Rectal smooth muscle tissue (tissue), 1 donor: Measurements from ENCODE around the gene GRIP2.

Experiments
- H3K27ac ChIP-seq: one replicate; pipeline ENCODE4 v1.7.0; 2013; ENCODE audit warnings: low read depth, low read length, inconsistent platforms
- H3K27me3 ChIP-seq: one replicate; pipeline ENCODE4 v1.7.0; 2013; ENCODE audit warnings: low read length; ENCODE audit not compliant: control insufficient read depth, insufficient read depth
- H3K36me3 ChIP-seq: one replicate; pipeline ENCODE4 v1.7.0; 2013; ENCODE audit warnings: low read length; ENCODE audit not compliant: control insufficient read depth, insufficient read depth
- H3K4me1 ChIP-seq: one replicate; pipeline ENCODE4 v1.7.0; 2013; ENCODE audit warnings: low read length; ENCODE audit not compliant: control insufficient read depth, insufficient read depth
- H3K4me3 ChIP-seq: one replicate; pipeline ENCODE4 v1.7.0; 2013; ENCODE audit warnings: low read length
- H3K9ac ChIP-seq: one replicate; pipeline ENCODE4 v1.7.0; 2013; ENCODE audit warnings: low read length

Gene GRIP2

DNA sequence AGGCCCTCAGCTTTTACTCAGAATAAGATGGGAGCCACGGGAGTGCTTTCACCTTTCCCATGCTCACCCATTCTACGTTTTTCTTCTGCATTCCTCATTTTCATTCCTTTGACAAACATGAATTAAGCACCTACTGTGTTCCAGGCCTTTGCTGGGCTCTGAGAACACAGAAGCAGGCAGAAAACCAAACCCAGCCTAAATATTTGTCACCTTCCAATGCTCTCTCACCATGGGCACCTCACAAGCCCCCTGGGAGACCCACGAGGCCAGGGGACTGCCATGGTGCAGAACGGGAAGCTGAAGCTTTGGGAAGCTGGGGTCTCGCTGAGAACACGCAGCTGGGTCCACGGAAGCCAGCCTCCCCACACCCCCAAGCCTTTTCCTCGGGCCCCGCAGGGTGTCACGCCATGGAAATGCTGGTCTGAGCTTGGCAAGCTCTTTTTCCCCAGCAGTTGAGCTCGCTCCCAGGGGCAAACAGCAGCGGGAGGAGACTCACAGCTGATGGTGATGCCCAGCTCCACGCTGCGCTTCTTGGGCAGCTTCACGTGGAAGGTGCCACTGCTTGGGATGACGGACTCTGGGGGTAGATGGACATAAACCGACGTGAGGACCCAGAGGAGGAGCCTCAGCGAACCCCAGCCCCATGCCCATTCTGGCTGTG is 27.7 kb downstream of the GRIP2 start:
- H3K36me3 ChIP-seq = no peaks in the 10 kb centered on the region
- no peak overlapping the region for H3K9ac ChIP-seq
- H3K27ac ChIP-seq = no peak overlapping the region

GRCh38 chr3:14511623-14512280 is 28.4 kb downstream of the GRIP2 start:
- no peaks in the 10 kb centered on the region for H3K4me1 ChIP-seq
- no peak overlapping the region for H3K4me3 ChIP-seq
- H3K27me3 ChIP-seq = peaks cover 2% of the 10 kb centered on the region
- no peak overlapping the region for H3K9ac ChIP-seq
- H3K27ac ChIP-seq = no peak overlapping the region
- no peaks in the 10 kb centered on the region for H3K36me3 ChIP-seq

More for the DNA sequence above, 27.7 kb downstream of the GRIP2 start:
- Histone ChIP-seq H3K4me1 (no peaks in the 10 kb centered on the region), H3K27me3 (peaks cover 2% of the 10 kb centered on the region), H3K4me3 (no peak overlapping the region)

DNA sequence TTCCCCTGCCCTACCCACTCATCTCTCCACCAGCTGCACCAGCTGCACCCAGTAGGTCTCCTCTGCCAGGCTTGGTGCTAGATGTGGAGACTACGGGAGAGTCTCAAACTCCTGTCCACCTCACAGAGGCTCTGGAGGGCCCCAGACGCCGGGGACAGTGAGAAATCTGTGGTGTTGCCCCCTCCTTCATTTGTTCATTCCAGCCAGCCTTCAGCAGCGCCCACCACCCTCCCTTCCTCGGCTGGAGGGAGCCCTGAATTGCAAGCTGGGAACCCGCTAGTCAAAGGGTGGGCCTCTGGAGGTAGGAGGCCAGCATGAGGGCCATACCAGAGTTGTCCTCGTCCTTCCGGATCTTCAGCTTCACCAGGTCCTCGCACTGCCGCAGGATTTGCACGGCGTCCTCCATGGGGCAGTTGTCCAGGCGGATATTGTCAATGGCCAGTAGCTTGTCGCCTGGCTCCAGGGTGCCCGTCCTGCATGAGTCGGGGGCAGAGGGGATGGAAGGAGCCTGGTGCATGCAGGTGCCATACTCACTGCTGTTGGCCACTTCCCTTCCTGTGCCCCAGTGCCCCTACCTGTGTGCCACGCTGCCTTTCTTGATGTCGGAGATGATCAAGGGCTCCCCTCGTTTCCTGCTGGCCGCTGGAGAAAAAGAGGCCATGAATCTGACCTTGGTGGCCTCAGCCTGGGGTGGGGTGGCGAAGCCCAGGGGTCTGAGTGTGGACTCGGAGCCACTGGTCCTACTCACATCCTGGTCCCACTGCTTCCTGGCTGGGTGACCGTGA is 29.1 kb downstream of the GRIP2 start:
- no peaks in the 10 kb centered on the region for H3K36me3 ChIP-seq
- H3K9ac ChIP-seq = no peak overlapping the region
- no peaks in the 10 kb centered on the region for H3K4me1 ChIP-seq
- peaks cover 2% of the 10 kb centered on the region for H3K27me3 ChIP-seq
- no peak overlapping the region for H3K27ac ChIP-seq
- H3K4me3 ChIP-seq = no peak overlapping the region

- H3K36me3 ChIP-seq = no peaks in the 10 kb centered on the region
- H3K9ac ChIP-seq = no peak overlapping the region
- H3K27ac ChIP-seq = no peak overlapping the region
- H3K27me3 ChIP-seq = peaks cover 2% of the 10 kb centered on the region
- H3K4me1 ChIP-seq = no peaks in the 10 kb centered on the region
- no peak overlapping the region for H3K4me3 ChIP-seq
Measured at GRCh38 chr3:14509796-14510100, 30.4 kb downstream of the GRIP2 start.

GRCh38 chr3:14508966-14509795 is 31.0 kb downstream of the GRIP2 start:
- Histone ChIP-seq H3K9ac (no peak overlapping the region), H3K36me3 (no peaks in the 10 kb centered on the region), H3K27me3 (peaks cover 2% of the 10 kb centered on the region), H3K4me3 (peak overlapping the region; percentile 19), H3K27ac (no peak overlapping the region), H3K4me1 (no peaks in the 10 kb centered on the region)

DNA sequence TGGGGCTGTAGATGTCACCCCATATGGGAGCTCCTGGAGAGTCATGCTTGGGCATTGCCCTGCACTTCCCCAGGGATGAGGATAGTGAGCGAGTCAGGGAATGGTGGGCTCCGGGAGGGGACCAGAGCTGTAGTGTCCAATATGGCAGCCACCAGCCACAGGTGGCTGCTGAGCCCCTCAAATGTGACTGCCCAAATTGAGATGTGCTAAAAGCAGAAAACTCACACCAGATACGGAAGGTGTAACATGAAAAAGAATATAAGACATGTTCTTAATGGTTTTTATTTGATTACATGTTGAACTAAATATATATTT is 31.7 kb downstream of the GRIP2 start:
- Histone ChIP-seq H3K4me3 (no peak overlapping the region), H3K27ac (no peak overlapping the region), H3K4me1 (no peaks in the 10 kb centered on the region), H3K27me3 (peaks cover 2% of the 10 kb centered on the region), H3K9ac (no peak overlapping the region), H3K36me3 (no peaks in the 10 kb centered on the region)

GRCh38 chr3:14507757-14508504 is 32.2 kb downstream of the GRIP2 start:
- H3K4me3 ChIP-seq = no peak overlapping the region
- peak overlapping the region; percentile 27 for H3K9ac ChIP-seq
- H3K36me3 ChIP-seq = no peaks in the 10 kb centered on the region
- no peaks in the 10 kb centered on the region for H3K4me1 ChIP-seq
- H3K27me3 ChIP-seq = peaks cover 2% of the 10 kb centered on the region
- no peak overlapping the region for H3K27ac ChIP-seq

DNA sequence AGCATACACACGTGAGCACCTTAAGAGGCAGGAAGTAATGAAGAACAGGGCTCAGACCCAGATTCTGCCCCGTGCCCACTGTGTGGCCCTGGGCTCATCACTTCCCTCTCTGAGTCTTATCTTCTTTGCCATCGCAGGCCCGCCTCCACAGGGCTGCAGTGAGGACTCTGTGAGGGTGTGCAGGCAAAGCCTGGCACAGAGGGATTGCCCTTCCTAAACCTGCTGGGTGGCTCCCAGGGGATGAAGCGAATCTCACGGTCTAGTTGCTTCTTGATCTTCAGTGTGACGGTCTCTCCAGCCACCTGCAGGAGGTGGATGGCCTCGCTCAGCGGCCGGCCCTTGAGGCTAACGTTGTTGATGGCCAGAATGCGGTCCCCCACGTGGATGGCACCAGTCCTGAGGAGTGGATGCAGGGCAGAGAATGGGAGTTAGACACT is 32.8 kb downstream of the GRIP2 start:
- H3K36me3 ChIP-seq = no peaks in the 10 kb centered on the region
- H3K27me3 ChIP-seq = peaks cover 2% of the 10 kb centered on the region
- peak overlapping the region; percentile 27 for H3K9ac ChIP-seq
- no peak overlapping the region for H3K27ac ChIP-seq
- H3K4me1 ChIP-seq = no peaks in the 10 kb centered on the region
- no peak overlapping the region for H3K4me3 ChIP-seq

- Histone ChIP-seq H3K27me3 (peaks cover 2% of the 10 kb centered on the region), H3K27ac (no peak overlapping the region), H3K9ac (no peak overlapping the region), H3K4me1 (no peaks in the 10 kb centered on the region), H3K36me3 (no peaks in the 10 kb centered on the region), H3K4me3 (no peak overlapping the region)
Measured at GRCh38 chr3:14506626-14507304, 33.4 kb downstream of the GRIP2 start.

GRCh38 chr3:14505803-14506500 is 34.2 kb downstream of the GRIP2 start:
- Histone ChIP-seq H3K4me3 (no peak overlapping the region), H3K36me3 (no peaks in the 10 kb centered on the region), H3K27ac (no peak overlapping the region), H3K9ac (no peak overlapping the region), H3K27me3 (peaks cover 2% of the 10 kb centered on the region), H3K4me1 (no peaks in the 10 kb centered on the region)
